A549 (cell line): ENCODE measurements around the gene VDR. TPM values are rescaled to one million over a fixed set of nuclear protein-coding genes. Genes with fewer than 3 reads are reported as not detected.

Experiments
- ATAC-seq, 2 experiments: fragments of 200-7000 bp in 1 of 2; fragments of >200 bp in 1 of 2; cut with Nextera tagmentation in 1 of 2; cut with Tn5 transposase in 1 of 2; 3 replicates each; pipeline versions ENCODE4 v1.8.0 to v1.9.1; 2018 to 2020; ENCODE audit warnings: mild to moderate bottlenecking in 1 of 2, moderate library complexity in 1 of 2
- CTCF ChIA-PET: fragments of 300-600 bp; sonication (Branson Sonifier 250); formaldehyde crosslinking; extraction: SDS; loops from one replicate; lab custom pipeline; 2021; ENCODE audit warnings: antibody characterized with exemption, inconsistent platforms; lab: Yijun Ruan, JAX
- POLR2A ChIA-PET: fragments of 350-600 bp; formaldehyde crosslinking; extraction: SDS; loops from one replicate; lab custom pipeline; 2021; ENCODE audit warnings: antibody characterized with exemption, inconsistent platforms; lab: Yijun Ruan, JAX
- DNase-seq, 2 experiments: peaks; one replicate each; pipeline versions ENCODE4 v3.0.0 to v3.0.0-alpha.2; 2011 to 2016; ENCODE audit warnings: low read depth in 1 of 2, low spot score in 1 of 2
- FAIRE-seq: peaks from 2 replicates; lab custom pipeline; 2011; peaks lifted over from hg19 to GRCh38; lab: Jason Lieb, UNC
- H3K27ac ChIP-seq, 2 experiments: fragments of >200 bp; sonication (Bioruptor Twin); formaldehyde crosslinking; 3 replicates each; pipeline ENCODE4 v1.5.1; 2016 to 2017
- H3K4me1 ChIP-seq: fragments of >200 bp; sonication (Bioruptor Twin); formaldehyde crosslinking; 3 replicates; pipeline ENCODE4 v1.6.1; 2016
- H3K4me2 ChIP-seq: fragments of >200 bp; sonication (Bioruptor Twin); formaldehyde crosslinking; 3 replicates; pipeline ENCODE4 v1.6.1; 2016
- H3K4me3 ChIP-seq: fragments of >200 bp; sonication (Bioruptor Twin); formaldehyde crosslinking; 3 replicates; pipeline ENCODE4 v1.5.1; 2016
- H3K9me3 ChIP-seq: fragments of >200 bp; sonication (Bioruptor Twin); formaldehyde crosslinking; 3 replicates; pipeline ENCODE4 v1.6.1; 2016
- CBX8 ChIP-seq: fragments of 200-600 bp; sonication (generic); IDR thresholded peaks from 2 replicates; pipeline ENCODE4 v1.6.1; 2016
- CHD2 ChIP-seq: fragments of 150-350 bp; IDR thresholded peaks from 2 replicates; pipeline ENCODE4 v1.6.1; 2014; ENCODE audit warnings: low read length; ENCODE audit not compliant: partially characterized antibody
- EHMT2 ChIP-seq: fragments of 200-600 bp; sonication (generic); IDR thresholded peaks from 2 replicates; pipeline ENCODE4 v1.6.1; 2016; ENCODE audit warnings: antibody characterized with exemption, low read depth, mild to moderate bottlenecking, moderate library complexity
- EP300 ChIP-seq, 2 experiments: fragments of >200 bp; sonication (Bioruptor Twin); formaldehyde crosslinking; IDR thresholded peaks; 2 replicates in 1 of 2; 3 replicates in 1 of 2; pipeline ENCODE4 v1.6.1; 2016 to 2017
- FOXS1 ChIP-seq: fragments of 250-450 bp; sonication (Bioruptor Pico); IDR thresholded peaks from 2 replicates; pipeline ENCODE4 v1.5.0; 2020; ENCODE audit warnings: mild to moderate bottlenecking, moderate library complexity
- GATA3 ChIP-seq: IDR thresholded peaks from 2 replicates; pipeline ENCODE4 v1.6.1; 2012; ENCODE audit warnings: borderline replicate concordance
- KDM1A ChIP-seq: fragments of 200-600 bp; sonication (generic); IDR thresholded peaks from 2 replicates; pipeline ENCODE4 v1.6.1; 2016; ENCODE audit warnings: low read depth, mild to moderate bottlenecking
- KDM5A ChIP-seq: fragments of 200-600 bp; sonication (generic); IDR thresholded peaks from 2 replicates; pipeline ENCODE4 v1.6.1; 2016; ENCODE audit warnings: antibody characterized with exemption, mild to moderate bottlenecking
- NR3C1 ChIP-seq: fragments of >200 bp; sonication (Bioruptor Twin); formaldehyde crosslinking; IDR thresholded peaks from 3 replicates; pipeline ENCODE4 v1.6.1; 2017
- PHF8 ChIP-seq: fragments of 200-600 bp; sonication (generic); IDR thresholded peaks from 2 replicates; pipeline ENCODE4 v1.6.1; 2016; ENCODE audit warnings: low read depth, mild to moderate bottlenecking, antibody characterized with exemption, moderate library complexity, borderline replicate concordance
- RAD21 ChIP-seq, 2 experiments: fragments of >200 bp in 1 of 2; sonication (Bioruptor Twin) in 1 of 2; formaldehyde crosslinking in 1 of 2; IDR thresholded peaks in 1 of 2; conservative IDR thresholded peaks in 1 of 2; 2 replicates in 1 of 2; 3 replicates in 1 of 2; pipeline ENCODE4 v1.6.1; 2012 to 2018; ENCODE audit warnings: inconsistent platforms in 1 of 2
- RCOR1 ChIP-seq: fragments of 150-350 bp; IDR thresholded peaks from 2 replicates; pipeline ENCODE4 v1.6.1; 2014; ENCODE audit warnings: antibody characterized with exemption, low read length, low read depth
- SMC3 ChIP-seq: fragments of >200 bp; sonication (Bioruptor Twin); formaldehyde crosslinking; IDR thresholded peaks from 3 replicates; pipeline ENCODE4 v1.6.1; 2018; ENCODE audit warnings: inconsistent platforms
- SREBF2 ChIP-seq: fragments of 450-650 bp; IDR thresholded peaks from 2 replicates; pipeline ENCODE4 v1.6.1; 2014; ENCODE audit warnings: mild to moderate bottlenecking, moderate library complexity
- WGBS: methylation state at CpG from one replicate; pipeline ENCODE4 v1.1.6; 2017; ENCODE audit errors: missing lambda C conversion rate; 5-methylcytosine and 5-hydroxymethylcytosine counted together
- polyA plus RNA-seq, 4 experiments: library from polyadenylated mRNA; depleted of rRNA in 3 of 4; stranded (reverse); fragments of >200 nt; fragmentation: RNase III in 1 of 4; extraction: RNeasy Plus Mini Kit Qiagen cat#74134 plus additional on column Dnase treatment in 1 of 4; gene quantifications; 2 replicates in 3 of 4; 3 replicates in 1 of 4; pipeline ENCODE4 v1.2.3, GENCODE V29; 2011 to 2017
- TF ChIP-seq, protein P1 (sequence below): fragments of >200 bp; sonication (Bioruptor Twin); formaldehyde crosslinking; IDR thresholded peaks from 3 replicates; pipeline ENCODE4 v1.5.1; 2016
- TF ChIP-seq, protein P2 (sequence below): fragments of 250-450 bp; sonication (Bioruptor Pico); IDR thresholded peaks from 2 replicates; pipeline ENCODE4 v1.5.0; 2020; ENCODE audit warnings: low read depth, mild to moderate bottlenecking, moderate library complexity
- TF ChIP-seq, protein P3 (sequence below): IDR thresholded peaks from 2 replicates; pipeline ENCODE4 v1.6.1; 2012

The VDR gene
- polyA plus RNA-seq, 2 of the 4 experiments (the other 2 are of a cell fraction): 1.9 to 2.1 TPM

DNA sequence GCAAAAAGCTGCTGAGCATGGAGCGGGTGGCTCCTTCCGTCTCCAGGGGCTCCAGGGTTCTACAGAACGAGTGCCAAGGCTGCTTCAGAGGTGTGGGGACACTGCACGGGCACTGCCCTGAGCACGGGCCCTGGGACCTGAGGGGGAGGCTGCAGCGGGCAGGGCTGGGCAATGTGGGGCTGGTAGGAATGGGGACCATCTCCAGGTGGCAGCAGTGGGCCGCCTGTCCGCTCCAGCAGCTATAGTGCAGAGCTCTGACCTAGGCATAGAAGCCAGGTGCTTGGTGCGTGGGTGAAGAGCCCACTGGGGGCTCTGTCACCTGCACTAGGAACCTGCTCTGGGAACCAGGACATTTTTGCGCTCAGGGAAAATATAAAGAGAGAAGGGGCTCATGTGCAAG is 107.4 kb downstream of the VDR start:
- DNase-seq (peak in 1 of 2 experiments; percentile 55), FAIRE-seq (no peak), ATAC-seq (peak; percentile 55 to 79)
- 79% methylated on average over 10 of the region's 10 CpGs for WGBS
- ChIA-PET POLR2A (interaction anchor here (1.0 to 1.2 kb wide), 2 partner anchors 40 to 42 kb away, joined by 3 to 6 read pairs; no protein-coding TSS in a partner anchor), CTCF (interaction anchor here (0.6 to 59.0 kb wide), 19 partner anchors 10 to 403 kb away, joined by 3 to 1532 read pairs (median 9); partner anchors contain the start of genes ENDOU, RAPGEF3 and SLC48A1)
- TF ChIP-seq PHF8 (no peak), SMC3 (peak; percentile 80), RCOR1 (no peak), RAD21 (conservative IDR thresholded peaks at IDR 0.05 in 1 of 2, IDR thresholded peaks at IDR 0.05 in 1 of 2) (peak; percentile 71 to 77), CHD2 (no peak), FOXS1 (CRISPR knock-in tag) (no peak)
- TF ChIP-seq, protein P1, sequence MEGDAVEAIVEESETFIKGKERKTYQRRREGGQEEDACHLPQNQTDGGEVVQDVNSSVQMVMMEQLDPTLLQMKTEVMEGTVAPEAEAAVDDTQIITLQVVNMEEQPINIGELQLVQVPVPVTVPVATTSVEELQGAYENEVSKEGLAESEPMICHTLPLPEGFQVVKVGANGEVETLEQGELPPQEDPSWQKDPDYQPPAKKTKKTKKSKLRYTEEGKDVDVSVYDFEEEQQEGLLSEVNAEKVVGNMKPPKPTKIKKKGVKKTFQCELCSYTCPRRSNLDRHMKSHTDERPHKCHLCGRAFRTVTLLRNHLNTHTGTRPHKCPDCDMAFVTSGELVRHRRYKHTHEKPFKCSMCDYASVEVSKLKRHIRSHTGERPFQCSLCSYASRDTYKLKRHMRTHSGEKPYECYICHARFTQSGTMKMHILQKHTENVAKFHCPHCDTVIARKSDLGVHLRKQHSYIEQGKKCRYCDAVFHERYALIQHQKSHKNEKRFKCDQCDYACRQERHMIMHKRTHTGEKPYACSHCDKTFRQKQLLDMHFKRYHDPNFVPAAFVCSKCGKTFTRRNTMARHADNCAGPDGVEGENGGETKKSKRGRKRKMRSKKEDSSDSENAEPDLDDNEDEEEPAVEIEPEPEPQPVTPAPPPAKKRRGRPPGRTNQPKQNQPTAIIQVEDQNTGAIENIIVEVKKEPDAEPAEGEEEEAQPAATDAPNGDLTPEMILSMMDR: peak; percentile 43
- Histone ChIP-seq H3K4me3 (no peak overlapping the region), H3K4me1 (peaks cover 7% of the 10 kb centered on the region; the same call in 2 of the 3 replicates), H3K4me2 (no peak overlapping the region), H3K9me3 (no peaks in the 10 kb centered on the region), H3K27ac (no peak overlapping the region)

DNA sequence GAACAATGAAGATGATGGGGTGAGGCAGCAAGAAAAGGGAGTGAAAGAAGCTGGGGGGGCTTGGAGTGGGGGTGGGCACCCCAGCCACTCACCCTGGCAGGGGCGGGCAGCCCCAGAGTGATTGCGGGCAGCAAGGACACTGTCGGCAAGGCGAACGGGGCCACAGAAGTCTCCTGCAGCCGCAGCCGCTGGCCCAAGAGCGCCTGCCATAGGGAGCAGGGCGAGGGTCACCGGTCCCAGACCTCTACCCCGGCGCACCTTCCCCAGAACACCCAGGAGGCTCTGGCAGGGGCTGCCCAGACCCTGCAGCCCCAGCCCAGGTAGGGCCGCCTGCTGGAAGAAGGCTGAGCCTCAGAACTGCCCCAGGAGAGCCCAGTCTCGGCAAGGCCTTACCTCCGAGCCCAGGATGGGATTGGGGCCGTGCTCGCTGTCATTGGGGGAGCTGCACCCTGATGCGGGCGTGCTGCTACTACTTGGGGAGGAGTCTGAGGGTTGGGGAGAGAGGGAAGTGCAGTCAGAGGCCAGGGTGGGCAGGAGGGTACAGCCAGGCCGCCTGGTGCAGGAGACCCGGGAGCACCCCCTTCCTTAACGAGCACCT is 108.9 kb downstream of the VDR start:
- Histone ChIP-seq H3K4me3 (no peak overlapping the region), H3K27ac (no peak overlapping the region), H3K4me1 (no peaks in the 10 kb centered on the region), H3K4me2 (no peak overlapping the region), H3K9me3 (no peaks in the 10 kb centered on the region)
- DNase-seq (no peak), ATAC-seq (no peak), FAIRE-seq (no peak)
- no peak for TF ChIP-seq GATA3
- no peak for TF ChIP-seq EHMT2
- no peak for TF ChIP-seq CBX8
- TF ChIP-seq RAD21 (conservative IDR thresholded peaks at IDR 0.05 in 1 of 2, IDR thresholded peaks at IDR 0.05 in 1 of 2): no peak
- TF ChIP-seq, protein P2, sequence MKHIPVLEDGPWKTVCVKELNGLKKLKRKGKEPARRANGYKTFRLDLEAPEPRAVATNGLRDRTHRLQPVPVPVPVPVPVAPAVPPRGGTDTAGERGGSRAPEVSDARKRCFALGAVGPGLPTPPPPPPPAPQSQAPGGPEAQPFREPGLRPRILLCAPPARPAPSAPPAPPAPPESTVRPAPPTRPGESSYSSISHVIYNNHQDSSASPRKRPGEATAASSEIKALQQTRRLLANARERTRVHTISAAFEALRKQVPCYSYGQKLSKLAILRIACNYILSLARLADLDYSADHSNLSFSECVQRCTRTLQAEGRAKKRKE (CRISPR knock-in tag): no peak
- TF ChIP-seq KDM1A: no peak
- no peak for TF ChIP-seq EP300 (IDR thresholded peaks at IDR 0.05)
- no peak for TF ChIP-seq PHF8
- TF ChIP-seq KDM5A: no peak
- no peak for TF ChIP-seq NR3C1
- no peak for TF ChIP-seq SREBF2
- ChIA-PET POLR2A (no interaction called here), CTCF (interaction anchor here (1.2 to 59.0 kb wide), 8 partner anchors 8 to 153 kb away, joined by 3 to 1532 read pairs (median 17); partner anchors contain the start of genes ENDOU and RAPGEF3)
- WGBS: 90% methylated on average over 22 of the region's 22 CpGs

DNA sequence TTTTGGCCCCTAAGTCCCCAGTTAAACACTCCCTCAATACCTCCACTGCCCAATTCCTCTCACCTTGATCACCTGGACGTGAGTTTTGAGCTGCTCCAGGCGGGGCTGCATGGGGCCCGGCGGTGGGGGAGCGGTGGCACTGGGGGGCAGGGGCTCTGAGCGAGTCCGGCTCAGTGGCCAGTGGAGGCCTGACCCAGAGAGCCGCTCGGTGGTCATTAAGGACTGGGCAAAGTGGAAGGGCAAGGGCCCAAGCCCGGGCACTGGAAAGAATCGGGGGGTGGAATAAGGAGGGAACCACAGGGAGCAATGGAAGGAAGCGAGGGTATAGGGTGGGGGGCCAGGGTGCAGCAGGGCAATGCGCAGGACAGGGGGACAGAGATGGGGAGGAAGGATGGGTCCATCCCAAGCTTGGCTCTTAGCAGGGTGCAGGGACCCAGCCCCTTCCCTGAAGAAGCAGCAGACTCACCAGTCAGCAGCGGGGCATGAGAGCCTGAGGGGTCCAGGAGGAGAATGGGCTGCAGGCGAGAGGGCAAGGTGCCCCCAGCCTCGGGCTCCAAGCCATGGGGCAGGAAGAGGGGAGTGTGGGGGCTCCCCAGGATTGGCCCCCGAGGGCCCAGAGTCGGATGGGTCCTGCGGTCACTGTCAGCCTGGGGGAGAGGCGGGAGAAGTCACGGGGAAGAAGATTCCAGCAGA is 109.5 kb downstream of the VDR start:
- Histone ChIP-seq H3K4me3 (no peak overlapping the region), H3K4me1 (no peaks in the 10 kb centered on the region), H3K9me3 (no peaks in the 10 kb centered on the region), H3K4me2 (no peak overlapping the region), H3K27ac (no peak overlapping the region)
- ATAC-seq (no peak), FAIRE-seq (no peak), DNase-seq (no peak)
- POLR2A ChIA-PET: no interaction called here
- CTCF ChIA-PET: interaction anchor here (1.2 to 59.0 kb wide), 7 partner anchors 9 to 80 kb away, joined by 3 to 1532 read pairs (median 28); partner anchors contain the start of genes ENDOU and RAPGEF3
- WGBS: 92% methylated on average over 16 of the region's 21 CpGs
- TF ChIP-seq, protein P3, sequence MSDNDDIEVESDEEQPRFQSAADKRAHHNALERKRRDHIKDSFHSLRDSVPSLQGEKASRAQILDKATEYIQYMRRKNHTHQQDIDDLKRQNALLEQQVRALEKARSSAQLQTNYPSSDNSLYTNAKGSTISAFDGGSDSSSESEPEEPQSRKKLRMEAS: no peak
